Measurements from ENCODE around the gene NDUFS7. TPM values are rescaled to one million over a fixed set of nuclear protein-coding genes. Genes with fewer than 3 reads are reported as not detected.

Gene NDUFS7
- total RNA-seq, 2 experiments from 2014 or later: 132 to 147 TPM

DNA sequence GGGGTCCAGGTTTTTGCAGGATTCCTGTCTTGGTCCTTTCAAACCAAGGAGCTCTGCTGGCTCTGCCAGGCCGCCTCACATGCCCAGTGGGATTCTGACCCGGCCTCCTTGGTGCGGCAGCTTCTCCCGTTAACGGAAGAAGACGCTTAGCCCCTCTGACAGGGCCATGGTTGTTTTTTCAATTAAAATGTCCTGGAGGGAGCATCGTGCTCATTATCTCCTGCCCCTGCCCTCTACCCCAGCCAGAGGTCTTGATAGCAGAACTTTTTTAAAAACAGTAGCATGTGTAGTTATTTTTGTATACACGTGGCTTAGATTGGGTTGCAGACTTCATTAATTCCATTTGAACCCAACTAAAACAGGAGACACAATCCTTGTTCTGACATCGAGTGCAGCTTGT, 43.0 kb downstream of the NDUFS7 start:
- intact Hi-C loops (cut with micrococcal nuclease; ENCODE audit: unreplicated experiment): no loop called here
- ChIA-PET CTCF (ENCODE audit: unreplicated experiment) (no interaction called here), POLR2A (no interaction called here)
- no peak overlapping the region for H2AFZ ChIP-seq (ENCODE audit: low read length)
- H3K4me1 ChIP-seq (ENCODE audit: insufficient read depth, low read length, poor library complexity, severe bottlenecking): no peaks in the 10 kb centered on the region
- no peak overlapping the region for H3K4me2 ChIP-seq (ENCODE audit: low read length)
- DNase-seq (ENCODE audit: low spot score): no peak
- BruUV-seq (replicated peaks): no TSS peak
- peaks cover 92% of the 10 kb centered on the region for H3K36me3 ChIP-seq (ENCODE audit: insufficient read depth, low read length)
- H3K79me2 ChIP-seq (ENCODE audit: insufficient read depth, low read depth, low read length): no peaks in the 10 kb centered on the region
- TF ChIP-seq EZH2phosphoT487 (IDR thresholded peaks at IDR 0.05; ENCODE audit: borderline replicate concordance, low read depth, low read length): no peak
- TF ChIP-seq, protein P1, sequence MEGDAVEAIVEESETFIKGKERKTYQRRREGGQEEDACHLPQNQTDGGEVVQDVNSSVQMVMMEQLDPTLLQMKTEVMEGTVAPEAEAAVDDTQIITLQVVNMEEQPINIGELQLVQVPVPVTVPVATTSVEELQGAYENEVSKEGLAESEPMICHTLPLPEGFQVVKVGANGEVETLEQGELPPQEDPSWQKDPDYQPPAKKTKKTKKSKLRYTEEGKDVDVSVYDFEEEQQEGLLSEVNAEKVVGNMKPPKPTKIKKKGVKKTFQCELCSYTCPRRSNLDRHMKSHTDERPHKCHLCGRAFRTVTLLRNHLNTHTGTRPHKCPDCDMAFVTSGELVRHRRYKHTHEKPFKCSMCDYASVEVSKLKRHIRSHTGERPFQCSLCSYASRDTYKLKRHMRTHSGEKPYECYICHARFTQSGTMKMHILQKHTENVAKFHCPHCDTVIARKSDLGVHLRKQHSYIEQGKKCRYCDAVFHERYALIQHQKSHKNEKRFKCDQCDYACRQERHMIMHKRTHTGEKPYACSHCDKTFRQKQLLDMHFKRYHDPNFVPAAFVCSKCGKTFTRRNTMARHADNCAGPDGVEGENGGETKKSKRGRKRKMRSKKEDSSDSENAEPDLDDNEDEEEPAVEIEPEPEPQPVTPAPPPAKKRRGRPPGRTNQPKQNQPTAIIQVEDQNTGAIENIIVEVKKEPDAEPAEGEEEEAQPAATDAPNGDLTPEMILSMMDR (conservative IDR thresholded peaks at IDR 0.05; ENCODE audit: low read length): no peak
- H3K4me3 ChIP-seq (ENCODE audit: low read depth, low read length, poor library complexity, severe bottlenecking): no peak overlapping the region
- H4K20me1 ChIP-seq (ENCODE audit: insufficient read depth, low read length): peaks cover 9% of the 10 kb centered on the region; the same call in 1 of the 2 replicates
- no peaks in the 10 kb centered on the region for H3K9me3 ChIP-seq (ENCODE audit: low read length)
- no peak overlapping the region for H3K27ac ChIP-seq (ENCODE audit: low read depth, low read length, poor library complexity, severe bottlenecking)
- H3K9me2 ChIP-seq (ENCODE audit: insufficient read depth, low read length): no peaks in the 10 kb centered on the region

DNA sequence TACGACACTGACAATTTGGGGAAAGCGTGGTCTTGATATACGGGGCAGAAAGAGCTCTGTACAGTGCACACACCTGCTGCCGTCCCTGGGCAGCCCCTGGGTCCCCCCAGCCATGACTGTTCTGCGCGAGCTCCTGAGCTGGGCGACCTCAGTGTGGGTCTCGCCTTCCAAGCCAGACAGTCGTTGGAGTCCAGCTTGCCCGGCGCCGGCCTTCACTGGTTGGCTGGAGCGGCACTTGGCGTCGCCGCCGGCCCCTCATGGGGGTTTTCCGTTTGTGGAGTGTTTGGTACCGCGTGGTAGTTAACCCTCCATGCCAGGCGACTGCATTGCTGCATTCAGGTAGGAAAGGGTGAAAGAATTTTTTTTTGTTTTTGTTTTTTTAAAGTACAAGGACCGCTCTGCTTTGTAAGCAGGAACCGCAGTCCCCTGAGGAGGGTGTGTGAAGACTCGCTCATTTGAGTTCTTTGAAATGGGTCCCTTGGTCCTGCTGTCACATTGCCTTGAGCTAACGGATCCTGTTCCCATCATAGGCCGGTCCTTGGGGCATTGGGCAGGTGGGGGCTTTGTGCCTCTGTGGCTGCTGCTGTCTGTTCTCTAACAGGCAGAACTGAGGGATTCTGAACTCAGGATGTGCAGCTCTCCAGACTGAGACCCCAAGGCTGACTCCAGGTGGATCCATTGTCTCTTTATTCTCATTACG, 43.7 kb downstream of the NDUFS7 start:
- Histone ChIP-seq H3K9me3 (ENCODE audit: low read length) (no peaks in the 10 kb centered on the region), H2AFZ (ENCODE audit: low read length) (no peak overlapping the region), H3K27ac (ENCODE audit: low read depth, low read length, poor library complexity, severe bottlenecking) (no peak overlapping the region), H3K4me2 (ENCODE audit: low read length) (no peak overlapping the region), H3K9me2 (ENCODE audit: insufficient read depth, low read length) (no peaks in the 10 kb centered on the region), H3K79me2 (ENCODE audit: insufficient read depth, low read depth, low read length) (no peaks in the 10 kb centered on the region), H3K36me3 (ENCODE audit: insufficient read depth, low read length) (peaks cover 92% of the 10 kb centered on the region), H3K4me3 (ENCODE audit: low read depth, low read length, poor library complexity, severe bottlenecking) (no peak overlapping the region), H3K4me1 (ENCODE audit: insufficient read depth, low read length, poor library complexity, severe bottlenecking) (no peaks in the 10 kb centered on the region), H4K20me1 (ENCODE audit: insufficient read depth, low read length) (peaks cover 9% of the 10 kb centered on the region; the same call in 1 of the 2 replicates)
- ChIA-PET POLR2A (no interaction called here), CTCF (ENCODE audit: unreplicated experiment) (no interaction called here)
- DNase-seq (ENCODE audit: low spot score): no peak
- intact Hi-C loops (cut with micrococcal nuclease; ENCODE audit: unreplicated experiment): no loop called here
- BruUV-seq (replicated peaks): no TSS peak
- no peak for TF ChIP-seq EZH2phosphoT487 (IDR thresholded peaks at IDR 0.05; ENCODE audit: borderline replicate concordance, low read depth, low read length)
- TF ChIP-seq, protein P1 (conservative IDR thresholded peaks at IDR 0.05; ENCODE audit: low read length): no peak

DNA sequence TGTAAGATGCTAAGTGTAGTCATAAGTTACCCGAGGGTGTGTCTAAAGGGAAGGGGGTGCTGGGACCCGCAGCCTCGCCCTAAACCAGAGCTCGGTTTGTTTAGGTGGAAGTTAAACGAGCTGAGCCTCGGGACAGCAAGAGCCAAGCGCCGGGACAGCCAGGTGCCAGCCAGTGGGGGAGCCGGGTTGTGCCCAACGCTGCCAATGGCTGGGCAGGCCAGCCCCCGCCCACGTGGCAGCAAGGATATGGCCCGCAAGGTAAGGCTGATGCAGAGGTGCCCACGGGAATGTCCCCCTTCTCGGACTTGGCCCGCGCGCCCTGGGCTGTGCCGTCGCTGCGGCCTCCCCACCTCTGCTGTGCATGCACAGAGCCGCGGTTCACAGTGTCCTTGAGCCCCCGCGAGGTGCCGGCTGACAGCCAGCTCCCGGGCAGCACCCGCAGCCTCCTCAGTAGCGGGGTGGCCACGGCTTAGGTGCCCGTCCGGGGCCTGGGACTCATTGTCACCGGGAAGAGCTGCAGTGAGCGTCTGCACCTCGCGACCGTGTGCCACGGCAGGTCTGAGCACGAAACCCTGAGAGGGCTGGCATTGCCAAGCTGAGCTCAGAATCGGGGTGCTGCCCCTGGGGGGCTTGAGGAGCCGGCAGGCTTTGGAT, 45.2 kb downstream of the NDUFS7 start:
- no peak overlapping the region for H3K4me3 ChIP-seq (ENCODE audit: low read depth, low read length, poor library complexity, severe bottlenecking)
- H3K4me1 ChIP-seq (ENCODE audit: insufficient read depth, low read length, poor library complexity, severe bottlenecking): no peaks in the 10 kb centered on the region
- TF ChIP-seq, protein P1 (conservative IDR thresholded peaks at IDR 0.05; ENCODE audit: low read length): no peak
- no peak for TF ChIP-seq EZH2phosphoT487 (IDR thresholded peaks at IDR 0.05; ENCODE audit: borderline replicate concordance, low read depth, low read length)
- H3K27ac ChIP-seq (ENCODE audit: low read depth, low read length, poor library complexity, severe bottlenecking): no peak overlapping the region
- H3K79me2 ChIP-seq (ENCODE audit: insufficient read depth, low read depth, low read length): no peaks in the 10 kb centered on the region
- no peak overlapping the region for H2AFZ ChIP-seq (ENCODE audit: low read length)
- peaks cover 9% of the 10 kb centered on the region; the same call in 1 of the 2 replicates for H4K20me1 ChIP-seq (ENCODE audit: insufficient read depth, low read length)
- POLR2A ChIA-PET: interaction anchor here (1.0 kb wide), 1 partner anchor 83 kb away, joined by 5 read pairs; no protein-coding TSS in a partner anchor
- peaks cover 92% of the 10 kb centered on the region for H3K36me3 ChIP-seq (ENCODE audit: insufficient read depth, low read length)
- intact Hi-C loops (cut with micrococcal nuclease; ENCODE audit: unreplicated experiment): no loop called here
- H3K4me2 ChIP-seq (ENCODE audit: low read length): no peak overlapping the region
- H3K9me3 ChIP-seq (ENCODE audit: low read length): no peaks in the 10 kb centered on the region
- no TSS peak for BruUV-seq (replicated peaks)
- no peak for DNase-seq (ENCODE audit: low spot score)
- H3K9me2 ChIP-seq (ENCODE audit: insufficient read depth, low read length): no peaks in the 10 kb centered on the region
- CTCF ChIA-PET (ENCODE audit: unreplicated experiment): no interaction called here
